IMR-90 (cell line): ENCODE results near the gene RSF1. TPM values are rescaled to one million over a fixed set of nuclear protein-coding genes. Genes with fewer than 3 reads are reported as not detected.

Experiments used
- ATAC-seq: fragments of 200-7000 bp; cut with Tn5 transposase; 2 replicates; pipeline ENCODE4 v1.9.1; 2020; ENCODE audit warnings: low read depth, mild to moderate bottlenecking, moderate library complexity
- BruUV-seq: library from RNA; stranded (reverse); fragments of 400-500 nt; replicated peaks from 2 replicates; lab custom pipeline; 2021; lab: Mats Ljungman, UMichigan
- CTCF ChIA-PET: fragments of 300-600 bp; formaldehyde crosslinking; extraction: SDS; loops from one replicate; lab custom pipeline; 2021; ENCODE audit warnings: antibody characterized with exemption; lab: Yijun Ruan, JAX
- POLR2A ChIA-PET: fragments of 300-600 bp; sonication (Branson Sonifier 250); formaldehyde crosslinking; loops from one replicate; lab custom pipeline; 2022; ENCODE audit warnings: antibody characterized with exemption; ENCODE audit not compliant: unreplicated experiment; lab: Charles Lee
- DNase-seq: peaks from one replicate; pipeline ENCODE4 v3.0.0; 2013
- H2AFZ ChIP-seq: replicated peaks from 2 replicates; pipeline ENCODE3; 2013; ENCODE audit warnings: low read length, mild to moderate bottlenecking; ENCODE audit not compliant: poor library complexity
- H2AK5ac ChIP-seq: 2 replicates; pipeline ENCODE4 v1.6.1; 2013; ENCODE audit warnings: low read depth, low read length, inconsistent platforms
- H2AK9ac ChIP-seq: replicated peaks from 2 replicates; pipeline ENCODE3; 2013; ENCODE audit warnings: mild to moderate bottlenecking, low read depth, low read length, moderate library complexity; ENCODE audit not compliant: poor library complexity
- H2BK120ac ChIP-seq: 2 replicates; pipeline ENCODE4 v1.6.1; 2013; ENCODE audit warnings: low read depth, low read length, inconsistent platforms
- H2BK15ac ChIP-seq: 3 replicates; pipeline ENCODE4 v1.6.1; 2013; ENCODE audit warnings: low read depth, low read length, inconsistent platforms
- H2BK20ac ChIP-seq: 2 replicates; pipeline ENCODE4 v1.6.1; 2013; ENCODE audit warnings: low read depth, mild to moderate bottlenecking, inconsistent platforms, low read length, moderate library complexity
- H2BK5ac ChIP-seq: 2 replicates; pipeline ENCODE4 v1.6.1; 2013; ENCODE audit warnings: mild to moderate bottlenecking, low read depth, low read length, inconsistent platforms; ENCODE audit not compliant: poor library complexity, severe bottlenecking
- H3K14ac ChIP-seq: replicated peaks from 2 replicates; pipeline ENCODE4 v1.6.1; 2013; ENCODE audit warnings: low read depth, low read length, inconsistent platforms
- H3K18ac ChIP-seq: 2 replicates; pipeline ENCODE4 v1.6.1; 2013; ENCODE audit warnings: low read depth, low read length, control low read depth
- H3K23ac ChIP-seq: 2 replicates; pipeline ENCODE4 v1.6.1; 2013; ENCODE audit warnings: low read depth, low read length, inconsistent platforms
- H3K27ac ChIP-seq: 2 replicates; pipeline ENCODE4 v1.5.1; 2013; ENCODE audit warnings: mild to moderate bottlenecking, control low read depth, low read length; ENCODE audit not compliant: insufficient read depth
- H3K27me3 ChIP-seq: 2 replicates; pipeline ENCODE4 v1.6.1; 2013; ENCODE audit warnings: low read length; ENCODE audit not compliant: control insufficient read depth, insufficient read depth
- H3K36me3 ChIP-seq: 2 replicates; pipeline ENCODE4 v1.6.1; 2013; ENCODE audit warnings: low read length, mixed read lengths; ENCODE audit not compliant: control insufficient read depth, insufficient read depth
- H3K4ac ChIP-seq: 2 replicates; pipeline ENCODE4 v1.6.1; 2013; ENCODE audit warnings: low read depth, low read length, inconsistent platforms
- H3K4me1 ChIP-seq: 2 replicates; pipeline ENCODE4 v1.6.1; 2013; ENCODE audit warnings: low read length, mixed read lengths; ENCODE audit not compliant: control insufficient read depth, insufficient read depth
- H3K4me2 ChIP-seq: 2 replicates; pipeline ENCODE4 v1.6.1; 2013; ENCODE audit warnings: low read depth, mild to moderate bottlenecking, control low read depth, low read length, moderate library complexity
- H3K4me3 ChIP-seq: 2 replicates; pipeline ENCODE4 v1.5.1; 2013; ENCODE audit warnings: low read depth, mild to moderate bottlenecking, control low read depth, low read length, moderate library complexity; ENCODE audit not compliant: insufficient read depth
- H3K56ac ChIP-seq: 2 replicates; pipeline ENCODE4 v1.6.1; 2013; ENCODE audit warnings: low read length, inconsistent platforms; ENCODE audit not compliant: insufficient read depth; ENCODE audit errors: extremely low read depth
- H3K79me1 ChIP-seq, 2 experiments: 2 replicates each; pipeline ENCODE4 v1.6.1; 2013; ENCODE audit warnings: low read length in 2 of 2, inconsistent platforms in 1 of 2, low read depth in 1 of 2
- H3K9ac ChIP-seq: 2 replicates; pipeline ENCODE4 v1.6.1; 2013; ENCODE audit warnings: low read depth, low read length, control low read depth
- H3K9me1 ChIP-seq: 2 replicates; pipeline ENCODE4 v1.6.1; 2013; ENCODE audit warnings: low read length, inconsistent platforms; ENCODE audit not compliant: insufficient read depth
- H3K9me3 ChIP-seq: 2 replicates; pipeline ENCODE4 v1.6.1; 2013; ENCODE audit warnings: low read length; ENCODE audit not compliant: control insufficient read depth, insufficient read depth
- H4K20me1 ChIP-seq: 2 replicates; pipeline ENCODE4 v1.6.1; 2013; ENCODE audit warnings: low read length, inconsistent platforms; ENCODE audit not compliant: insufficient read depth
- H4K5ac ChIP-seq: 2 replicates; pipeline ENCODE4 v1.6.1; 2013; ENCODE audit warnings: mild to moderate bottlenecking, low read depth, low read length, control low read depth
- H4K8ac ChIP-seq, 2 experiments: 2 replicates each; pipeline ENCODE4 v1.6.1; 2013; ENCODE audit warnings: low read depth in 2 of 2, low read length in 2 of 2, control low read depth in 1 of 2, inconsistent platforms in 1 of 2
- H4K91ac ChIP-seq: 2 replicates; pipeline ENCODE4 v1.6.1; 2013; ENCODE audit warnings: low read depth, low read length, inconsistent platforms; ENCODE audit not compliant: insufficient read depth
- CHD1 ChIP-seq: IDR thresholded peaks from 2 replicates; pipeline ENCODE4 v1.6.1; 2012; ENCODE audit warnings: low read depth, low read length, improper control_type of control experiment
- MAFK ChIP-seq: IDR thresholded peaks from 2 replicates; pipeline ENCODE4 v1.6.1; 2012; ENCODE audit warnings: low read depth, low read length, improper control_type of control experiment
- MAZ ChIP-seq: IDR thresholded peaks from 2 replicates; pipeline ENCODE4 v1.6.1; 2012; ENCODE audit warnings: low read depth, mild to moderate bottlenecking, low read length, improper control_type of control experiment, moderate library complexity, borderline replicate concordance
- NFE2L2 ChIP-seq: fragments of 150-350 bp; IDR thresholded peaks from 2 replicates; pipeline ENCODE4 v1.6.1; 2016; ENCODE audit warnings: low read depth, mild to moderate bottlenecking, low read length
- POLR2A ChIP-seq: IDR thresholded peaks from 2 replicates; pipeline ENCODE4 v1.6.1; 2012; ENCODE audit warnings: mild to moderate bottlenecking, low read depth, low read length
- SMC3 ChIP-seq: fragments of 150-350 bp; IDR thresholded peaks from 2 replicates; pipeline ENCODE4 v1.6.1; 2016; ENCODE audit warnings: low read depth, mild to moderate bottlenecking, antibody characterized with exemption, low read length, moderate library complexity
- WGBS, 2 experiments: methylation state at CpG; one replicate each; pipeline versions ENCODE4 v1.1.5 to v1.1.7; 2013; ENCODE audit warnings: missing lambda C conversion rate in 2 of 2; ENCODE audit not compliant: insufficient read length in 1 of 2; ENCODE audit errors: extremely low coverage in 2 of 2; 5-methylcytosine and 5-hydroxymethylcytosine counted together
- dilution Hi-C: fragments of 300-500 bp; cut with HindIII; formaldehyde crosslinking; loops from one replicate; pipeline ENCODE4 v1.14.3; 2018; ENCODE audit warnings: low sequenced_read_pairs; ENCODE audit not compliant: unreplicated experiment
- in situ Hi-C: fragments of 300-500 bp; cut with MboI; formaldehyde crosslinking; loops from 3 replicates; pipeline ENCODE4 v1.14.3; 2019; ENCODE audit warnings: low sequenced_read_pairs, inconsistent platforms, mixed read lengths
- intact Hi-C: fragments of 100-400 bp; cut with micrococcal nuclease; formaldehyde crosslinking; loops from 2 replicates; pipeline ENCODE4 v1.10.0; 2022
- polyA plus RNA-seq, 3 experiments: library from polyadenylated mRNA; depleted of rRNA; stranded (reverse); fragments of >200 nt; gene quantifications; 2 replicates each; pipeline ENCODE4 v1.2.3, GENCODE V29; 2012; ENCODE audit warnings: low replicate concordance in 1 of 3
- total RNA-seq: library from RNA; depleted of rRNA; stranded (reverse); fragments of >200 nt; gene quantifications from 2 replicates; pipeline ENCODE4 v1.2.3, GENCODE V29; 2012
- TF ChIP-seq, protein P1 (sequence below): fragments of 150-350 bp; IDR thresholded peaks from 2 replicates; pipeline ENCODE4 v1.6.1; 2017; ENCODE audit warnings: mild to moderate bottlenecking, antibody characterized with exemption, low read length, low read depth
- TF ChIP-seq, protein P2 (sequence below): fragments of 150-350 bp; IDR thresholded peaks from 2 replicates; pipeline ENCODE4 v1.6.1; 2016; ENCODE audit warnings: low read depth, mild to moderate bottlenecking, low read length, moderate library complexity, borderline replicate concordance

RSF1 gene
- total and polyA plus RNA-seq, 2 of the 4 experiments (the other 2 are of a cell fraction) = 13.9 to 18.5 TPM

DNA sequence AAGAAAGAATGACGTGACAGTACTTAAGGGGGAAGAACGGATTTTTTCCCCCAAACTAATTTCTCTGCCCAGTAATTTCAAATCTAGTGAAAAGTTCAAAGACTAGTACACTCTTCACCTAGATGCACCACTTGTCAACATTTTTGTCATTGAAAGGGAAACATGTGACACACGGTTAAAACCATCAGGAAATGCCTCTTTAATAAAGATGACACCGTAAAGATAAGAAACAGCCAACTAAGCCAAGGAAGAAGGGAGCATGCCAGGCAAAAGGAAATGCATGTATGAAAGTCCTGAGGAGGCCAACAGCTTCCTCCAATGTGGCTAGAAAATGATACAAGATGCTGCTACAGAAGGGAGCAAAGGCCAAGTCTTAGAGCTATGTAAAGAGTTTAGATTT lies 49.4 kb downstream of the RSF1 start:
- Histone ChIP-seq H3K23ac (0 out of 2 replicates have a peak overlapping the region, but pooled peaks have one; percentile 5), H3K9ac (no peak overlapping the region), H3K9me1 (0 out of 2 replicates have a peak, but pooled peaks cover 3% of the 10 kb centered on the region), H3K27me3 (no peaks in the 10 kb centered on the region), H4K8ac (no peak overlapping the region), H2BK15ac (no peak overlapping the region), H3K4me1 (peaks cover 2% of the 10 kb centered on the region), H4K91ac (no peak overlapping the region), H3K36me3 (peaks cover 2% of the 10 kb centered on the region), H3K9me3 (no peaks in the 10 kb centered on the region), H2BK120ac (no peak overlapping the region), H2BK20ac (no peak overlapping the region), H3K18ac (no peak overlapping the region), H4K5ac (no peak overlapping the region), H4K20me1 (peaks cover 84% of the 10 kb centered on the region), H2AK5ac (no peak overlapping the region), H3K27ac (no peak overlapping the region), H3K4me2 (no peak overlapping the region), H3K4me3 (no peak overlapping the region), H3K14ac (no peak overlapping the region), H3K79me1 (peaks cover 34 to 80% of the 10 kb centered on the region in 2 experiments), H2BK5ac (no peak overlapping the region), H2AFZ (no peak overlapping the region), H3K4ac (no peak overlapping the region), H3K56ac (no peak overlapping the region), H2AK9ac (no peak overlapping the region)
- dilution Hi-C loops (no loop called here), in situ Hi-C loops (loop anchor here (10.0 kb wide), 1 partner anchor 224 kb away; the partner anchor contains the start of gene INTS4), intact Hi-C loops (no loop called here)
- 100% methylated on average over 1 of the region's 4 CpGs; no CpG with 5 or more reads in 1 of the 2 experiments for WGBS, 2 experiments
- ChIA-PET POLR2A (no interaction called here), CTCF (no interaction called here)
- DNase-seq = no peak
- no peak for ATAC-seq
- TF ChIP-seq, protein P1, sequence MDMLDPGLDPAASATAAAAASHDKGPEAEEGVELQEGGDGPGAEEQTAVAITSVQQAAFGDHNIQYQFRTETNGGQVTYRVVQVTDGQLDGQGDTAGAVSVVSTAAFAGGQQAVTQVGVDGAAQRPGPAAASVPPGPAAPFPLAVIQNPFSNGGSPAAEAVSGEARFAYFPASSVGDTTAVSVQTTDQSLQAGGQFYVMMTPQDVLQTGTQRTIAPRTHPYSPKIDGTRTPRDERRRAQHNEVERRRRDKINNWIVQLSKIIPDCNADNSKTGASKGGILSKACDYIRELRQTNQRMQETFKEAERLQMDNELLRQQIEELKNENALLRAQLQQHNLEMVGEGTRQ = no peak
- no peak for TF ChIP-seq CHD1
- TF ChIP-seq, protein P2, sequence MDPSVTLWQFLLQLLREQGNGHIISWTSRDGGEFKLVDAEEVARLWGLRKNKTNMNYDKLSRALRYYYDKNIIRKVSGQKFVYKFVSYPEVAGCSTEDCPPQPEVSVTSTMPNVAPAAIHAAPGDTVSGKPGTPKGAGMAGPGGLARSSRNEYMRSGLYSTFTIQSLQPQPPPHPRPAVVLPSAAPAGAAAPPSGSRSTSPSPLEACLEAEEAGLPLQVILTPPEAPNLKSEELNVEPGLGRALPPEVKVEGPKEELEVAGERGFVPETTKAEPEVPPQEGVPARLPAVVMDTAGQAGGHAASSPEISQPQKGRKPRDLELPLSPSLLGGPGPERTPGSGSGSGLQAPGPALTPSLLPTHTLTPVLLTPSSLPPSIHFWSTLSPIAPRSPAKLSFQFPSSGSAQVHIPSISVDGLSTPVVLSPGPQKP = no peak
- TF ChIP-seq MAFK = no peak
- no peak for TF ChIP-seq NFE2L2
- no peak for TF ChIP-seq POLR2A
- TF ChIP-seq MAZ = no peak
- TF ChIP-seq SMC3 = no peak
- BruUV-seq = no TSS peak
